Caco-2 (cell line): ENCODE measurements around the gene EBF4. TPM values are rescaled to one million over a fixed set of nuclear protein-coding genes. Genes with fewer than 3 reads are reported as not detected.

Source experiments
- BruUV-seq: library from RNA; stranded (reverse); fragments of 400-500 nt; replicated peaks from 2 replicates; lab custom pipeline; 2021; lab: Mats Ljungman, UMichigan
- CTCF ChIA-PET: fragments of 300-600 bp; sonication (Branson Sonifier 250); formaldehyde crosslinking; loops from one replicate; lab custom pipeline; 2022; ENCODE audit warnings: antibody characterized with exemption; lab: Charles Lee
- POLR2A ChIA-PET: fragments of 300-600 bp; sonication (Branson Sonifier 250); formaldehyde crosslinking; loops from one replicate; lab custom pipeline; 2022; ENCODE audit warnings: antibody characterized with exemption; lab: Charles Lee
- DNase-seq, 2 experiments: peaks; one replicate each; pipeline versions ENCODE4 v3.0.0 to v3.0.0-alpha.2; 2020 to 2022
- H3K27me3 ChIP-seq: replicated peaks from 2 replicates; pipeline ENCODE4 v1.6.0; 2011; ENCODE audit warnings: low read length; ENCODE audit not compliant: control insufficient read depth, insufficient read depth
- H3K36me3 ChIP-seq: 2 replicates; pipeline ENCODE4 v1.5.1; 2011; ENCODE audit warnings: low read length; ENCODE audit not compliant: control insufficient read depth, insufficient read depth
- H3K4me1 ChIP-seq: fragments of 250-450 bp; sonication (Bioruptor Pico); 2 replicates; pipeline ENCODE4 v1.5.1; 2020; ENCODE audit warnings: mild to moderate bottlenecking
- H3K4me3 ChIP-seq: 2 replicates; pipeline ENCODE4 v1.5.1; 2011; ENCODE audit warnings: low read depth, mild to moderate bottlenecking, control low read depth, low read length
- H3K9me3 ChIP-seq: fragments of 250-450 bp; sonication (Bioruptor Pico); 2 replicates; pipeline ENCODE4 v1.5.1; 2020; ENCODE audit warnings: mild to moderate bottlenecking, moderate library complexity
- H3K27ac Mint-ChIP-seq: one replicate; pipeline ENCODE4 v1.8.0; 2022; ENCODE audit warnings: mixed read lengths; ENCODE audit not compliant: unreplicated experiment
- H3K27me3 Mint-ChIP-seq: one replicate; pipeline ENCODE4 v1.8.0; 2022; ENCODE audit warnings: mixed read lengths; ENCODE audit not compliant: insufficient read depth, unreplicated experiment
- H3K36me3 Mint-ChIP-seq: one replicate; pipeline ENCODE4 v1.8.0; 2022; ENCODE audit warnings: mild to moderate bottlenecking, mixed read lengths; ENCODE audit not compliant: insufficient read depth, unreplicated experiment
- H3K4me1 Mint-ChIP-seq: one replicate; pipeline ENCODE4 v1.8.0; 2022; ENCODE audit warnings: low read depth, mixed read lengths; ENCODE audit not compliant: unreplicated experiment
- H3K4me3 Mint-ChIP-seq: one replicate; pipeline ENCODE4 v1.8.0; 2022; ENCODE audit warnings: mild to moderate bottlenecking, moderate library complexity, mixed read lengths; ENCODE audit not compliant: unreplicated experiment
- H3K9me3 Mint-ChIP-seq: one replicate; pipeline ENCODE4 v1.8.0; 2022; ENCODE audit warnings: mixed read lengths; ENCODE audit not compliant: unreplicated experiment
- intact Hi-C: fragments of 100-400 bp; cut with micrococcal nuclease; formaldehyde crosslinking; loops from one replicate; pipeline ENCODE4 v1.10.0; 2022; ENCODE audit not compliant: unreplicated experiment
- total RNA-seq: library from RNA; stranded (reverse); gene quantifications from 2 replicates; pipeline ENCODE4 v1.2.3, GENCODE V29; 2022
- TF ChIP-seq, protein P1 (sequence below), 2 experiments: fragments of 200-600 bp in 1 of 2; IDR thresholded peaks; 1 replicate in 1 of 2; 2 replicates in 1 of 2; pipeline versions ENCODE4 v1.5.1 to v1.8.0; 2011 to 2022; ENCODE audit warnings: antibody characterized with exemption in 1 of 2, control low read depth in 1 of 2, inconsistent platforms in 1 of 2, low read depth in 1 of 2, low read length in 1 of 2, mild to moderate bottlenecking in 1 of 2, moderate library complexity in 1 of 2; ENCODE audit not compliant: insufficient read depth in 1 of 2, severe bottlenecking in 1 of 2, unreplicated experiment in 1 of 2

The EBF4 gene
- total RNA-seq, 1 experiment from 2014 or later, result 7.5 TPM

DNA sequence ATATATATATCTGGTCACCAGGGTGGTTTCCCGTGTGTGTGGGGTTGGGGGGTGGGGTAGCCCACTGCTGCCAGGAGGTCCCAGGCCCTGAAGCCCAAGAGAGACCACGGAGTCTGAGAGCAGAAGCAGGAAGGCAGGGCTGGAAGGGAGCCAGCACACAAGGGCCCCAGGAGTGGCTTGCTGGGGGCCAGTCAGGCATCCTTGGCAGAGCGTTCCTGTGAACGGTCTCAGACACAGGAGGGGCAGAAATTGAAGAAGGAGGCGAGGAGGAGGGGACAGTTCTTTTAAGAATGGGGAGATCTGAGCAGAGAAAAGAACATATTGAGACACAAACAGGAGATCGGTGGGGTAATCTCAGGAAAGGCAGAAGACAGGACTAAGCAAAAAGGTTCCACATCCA lies 1.9 kb upstream of the EBF4 start:
- ChIA-PET POLR2A (no interaction called here), CTCF (no interaction called here)
- no peaks in the 10 kb centered on the region for H3K9me3 Mint-ChIP-seq
- TF ChIP-seq, protein P1, sequence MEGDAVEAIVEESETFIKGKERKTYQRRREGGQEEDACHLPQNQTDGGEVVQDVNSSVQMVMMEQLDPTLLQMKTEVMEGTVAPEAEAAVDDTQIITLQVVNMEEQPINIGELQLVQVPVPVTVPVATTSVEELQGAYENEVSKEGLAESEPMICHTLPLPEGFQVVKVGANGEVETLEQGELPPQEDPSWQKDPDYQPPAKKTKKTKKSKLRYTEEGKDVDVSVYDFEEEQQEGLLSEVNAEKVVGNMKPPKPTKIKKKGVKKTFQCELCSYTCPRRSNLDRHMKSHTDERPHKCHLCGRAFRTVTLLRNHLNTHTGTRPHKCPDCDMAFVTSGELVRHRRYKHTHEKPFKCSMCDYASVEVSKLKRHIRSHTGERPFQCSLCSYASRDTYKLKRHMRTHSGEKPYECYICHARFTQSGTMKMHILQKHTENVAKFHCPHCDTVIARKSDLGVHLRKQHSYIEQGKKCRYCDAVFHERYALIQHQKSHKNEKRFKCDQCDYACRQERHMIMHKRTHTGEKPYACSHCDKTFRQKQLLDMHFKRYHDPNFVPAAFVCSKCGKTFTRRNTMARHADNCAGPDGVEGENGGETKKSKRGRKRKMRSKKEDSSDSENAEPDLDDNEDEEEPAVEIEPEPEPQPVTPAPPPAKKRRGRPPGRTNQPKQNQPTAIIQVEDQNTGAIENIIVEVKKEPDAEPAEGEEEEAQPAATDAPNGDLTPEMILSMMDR (IDR thresholded peaks at IDR 0.05; ENCODE audit: insufficient read depth in 1 of 2, low read depth in 1 of 2, low read length in 1 of 2, severe bottlenecking in 1 of 2, unreplicated experiment in 1 of 2), result no peak
- H3K9me3 ChIP-seq, result no peaks in the 10 kb centered on the region
- H3K4me3 Mint-ChIP-seq, result peak overlapping the region; percentile 91
- peaks cover 15% of the 10 kb centered on the region for H3K27me3 Mint-ChIP-seq
- H3K36me3 ChIP-seq, result no peaks in the 10 kb centered on the region
- H3K27me3 ChIP-seq, result peaks cover 1% of the 10 kb centered on the region
- no peak overlapping the region for H3K27ac Mint-ChIP-seq
- peaks cover 6% of the 10 kb centered on the region for H3K4me1 ChIP-seq
- intact Hi-C loops, result no loop called here
- peaks cover 5% of the 10 kb centered on the region for H3K36me3 Mint-ChIP-seq
- no TSS peak for BruUV-seq
- no peak overlapping the region for H3K4me3 ChIP-seq
- no peak for DNase-seq
- peaks cover 12% of the 10 kb centered on the region for H3K4me1 Mint-ChIP-seq

DNA sequence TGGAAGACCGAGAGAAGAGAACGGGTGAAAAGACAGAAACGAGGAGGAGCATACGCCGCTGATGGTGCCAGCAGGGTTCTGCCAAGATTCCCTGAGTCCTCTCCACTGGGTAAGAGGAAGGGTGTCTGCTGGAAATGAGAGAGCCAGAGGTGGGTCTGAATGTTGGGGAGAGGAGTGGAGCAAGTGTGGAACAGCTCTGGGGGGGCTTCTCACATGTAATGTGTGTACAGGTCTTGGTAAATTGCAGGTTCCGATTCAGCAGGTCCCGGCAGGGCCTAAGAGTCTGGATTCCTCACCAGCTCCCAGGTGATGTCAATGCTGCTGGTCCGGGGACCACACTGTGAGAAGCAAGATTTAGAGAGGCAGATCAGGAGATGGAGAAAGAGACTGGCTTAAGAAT lies 1.5 kb upstream of the EBF4 start:
- ChIA-PET POLR2A (no interaction called here), CTCF (no interaction called here)
- TF ChIP-seq, protein P1 (IDR thresholded peaks at IDR 0.05; ENCODE audit: insufficient read depth in 1 of 2, low read depth in 1 of 2, low read length in 1 of 2, severe bottlenecking in 1 of 2, unreplicated experiment in 1 of 2), result no peak
- no peak for DNase-seq
- Mint-ChIP-seq H3K36me3 (peaks cover 5% of the 10 kb centered on the region), H3K9me3 (no peaks in the 10 kb centered on the region), H3K4me1 (peaks cover 12% of the 10 kb centered on the region), H3K4me3 (peak overlapping the region; percentile 91), H3K27ac (no peak overlapping the region), H3K27me3 (peaks cover 15% of the 10 kb centered on the region)
- H3K27me3 ChIP-seq, result peaks cover 1% of the 10 kb centered on the region
- H3K4me3 ChIP-seq, result no peak overlapping the region
- BruUV-seq, result no TSS peak
- intact Hi-C loops, result no loop called here
- H3K4me1 ChIP-seq, result peaks cover 6% of the 10 kb centered on the region
- no peaks in the 10 kb centered on the region for H3K36me3 ChIP-seq
- H3K9me3 ChIP-seq, result no peaks in the 10 kb centered on the region

DNA sequence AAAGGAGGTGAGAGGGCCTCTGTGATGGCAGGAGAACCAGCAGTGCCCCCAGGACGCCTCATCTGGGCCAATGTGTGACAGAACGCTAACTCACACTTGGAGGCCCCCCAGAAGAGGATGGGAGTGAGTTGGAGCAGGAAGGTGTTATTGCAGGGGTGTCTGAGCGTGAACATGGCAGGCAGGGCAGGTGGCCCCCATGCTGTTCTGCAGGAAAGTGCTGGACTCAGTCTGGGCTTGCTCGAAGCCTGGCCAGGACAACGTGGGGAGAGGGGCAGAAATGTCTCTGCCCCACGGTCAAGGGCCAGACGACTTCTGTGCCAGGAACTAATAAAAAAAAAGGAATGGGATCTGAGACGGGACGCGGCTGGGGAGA lies 931 bp upstream of the EBF4 start:
- peak overlapping the region; percentile 41 for H3K4me3 ChIP-seq
- ChIA-PET CTCF (interaction anchor here (0.6 kb wide), 1 partner anchor 17 kb away, joined by 3 read pairs; no protein-coding TSS in a partner anchor), POLR2A (no interaction called here)

More for the DNA sequence above, 931 bp upstream of the EBF4 start:
- no peaks in the 10 kb centered on the region for H3K9me3 Mint-ChIP-seq
- Histone ChIP-seq H3K27me3 (peaks cover 1% of the 10 kb centered on the region), H3K9me3 (no peaks in the 10 kb centered on the region), H3K4me1 (peaks cover 6% of the 10 kb centered on the region), H3K36me3 (no peaks in the 10 kb centered on the region)
- H3K27ac Mint-ChIP-seq, result peak overlapping the region; percentile 84
- TF ChIP-seq, protein P1 (IDR thresholded peaks at IDR 0.05; ENCODE audit: insufficient read depth in 1 of 2, low read depth in 1 of 2, low read length in 1 of 2, severe bottlenecking in 1 of 2, unreplicated experiment in 1 of 2), result no peak
- H3K4me3 Mint-ChIP-seq, result peak overlapping the region; percentile 91
- H3K36me3 Mint-ChIP-seq, result peaks cover 5% of the 10 kb centered on the region
- BruUV-seq, result no TSS peak
- peaks cover 15% of the 10 kb centered on the region for H3K27me3 Mint-ChIP-seq
- H3K4me1 Mint-ChIP-seq, result peaks cover 12% of the 10 kb centered on the region
- no peak for DNase-seq
- intact Hi-C loops, result no loop called here
